HUES48 (cell line): ENCODE data around the gene SHC3.
A peak's percentile ranks its signal among the peaks of the same experiment; 100 is the strongest.

Source experiments
- H3K27ac ChIP-seq: one replicate; pipeline ENCODE4 v1.7.0; 2013; ENCODE audit warnings: low read depth, low read length, inconsistent platforms
- H3K27me3 ChIP-seq: 2 replicates; pipeline ENCODE4 v1.6.1; 2013; ENCODE audit warnings: mild to moderate bottlenecking, low read length; ENCODE audit not compliant: control insufficient read depth, insufficient read depth
- H3K36me3 ChIP-seq: 2 replicates; pipeline ENCODE4 v1.6.1; 2013; ENCODE audit warnings: low read length; ENCODE audit not compliant: control insufficient read depth, insufficient read depth
- H3K4me1 ChIP-seq: 2 replicates; pipeline ENCODE4 v1.6.1; 2013; ENCODE audit warnings: mild to moderate bottlenecking, low read length; ENCODE audit not compliant: control insufficient read depth, insufficient read depth
- H3K4me3 ChIP-seq: 2 replicates; pipeline ENCODE4 v1.5.1; 2013; ENCODE audit warnings: mild to moderate bottlenecking, low read depth, low read length
- H3K9ac ChIP-seq: 2 replicates; pipeline ENCODE4 v1.6.1; 2013; ENCODE audit warnings: mild to moderate bottlenecking, low read depth, low read length, moderate library complexity
- H3K9me3 ChIP-seq: 2 replicates; pipeline ENCODE4 v1.6.1; 2013; ENCODE audit warnings: low read length; ENCODE audit not compliant: control insufficient read depth, insufficient read depth

The SHC3 gene

GRCh38 chr9:88972401-88972800 is 206.2 kb downstream of the SHC3 start:
- no peak overlapping the region for H3K4me3 ChIP-seq
- no peaks in the 10 kb centered on the region for H3K9me3 ChIP-seq
- no peaks in the 10 kb centered on the region for H3K4me1 ChIP-seq
- H3K27ac ChIP-seq, result no peak overlapping the region
- no peak overlapping the region for H3K9ac ChIP-seq
- H3K36me3 ChIP-seq, result no peaks in the 10 kb centered on the region
- H3K27me3 ChIP-seq, result no peaks in the 10 kb centered on the region

GRCh38 chr9:88971131-88971960 is 207.3 kb downstream of the SHC3 start:
- no peak overlapping the region for H3K9ac ChIP-seq
- H3K27ac ChIP-seq, result no peak overlapping the region
- H3K27me3 ChIP-seq, result no peaks in the 10 kb centered on the region
- H3K4me3 ChIP-seq, result no peak overlapping the region
- H3K4me1 ChIP-seq, result no peaks in the 10 kb centered on the region
- no peaks in the 10 kb centered on the region for H3K9me3 ChIP-seq
- no peaks in the 10 kb centered on the region for H3K36me3 ChIP-seq

GRCh38 chr9:88969646-88970373 is 208.8 kb downstream of the SHC3 start:
- no peaks in the 10 kb centered on the region for H3K36me3 ChIP-seq

GRCh38 chr9:88968799-88969198 is 209.8 kb downstream of the SHC3 start:
- Histone ChIP-seq H3K36me3 (no peaks in the 10 kb centered on the region), H3K9ac (no peak overlapping the region), H3K4me3 (no peak overlapping the region), H3K4me1 (no peaks in the 10 kb centered on the region), H3K27me3 (no peaks in the 10 kb centered on the region), H3K27ac (no peak overlapping the region), H3K9me3 (no peaks in the 10 kb centered on the region)

More at GRCh38 chr9:88969646-88970373, 208.8 kb downstream of the SHC3 start:
- Histone ChIP-seq H3K9me3 (no peaks in the 10 kb centered on the region), H3K4me1 (no peaks in the 10 kb centered on the region), H3K27me3 (no peaks in the 10 kb centered on the region), H3K9ac (no peak overlapping the region), H3K4me3 (no peak overlapping the region), H3K27ac (no peak overlapping the region)

- Histone ChIP-seq H3K9me3 (no peaks in the 10 kb centered on the region), H3K9ac (no peak overlapping the region), H3K4me3 (no peak overlapping the region), H3K27me3 (no peaks in the 10 kb centered on the region), H3K36me3 (no peaks in the 10 kb centered on the region), H3K4me1 (no peaks in the 10 kb centered on the region), H3K27ac (no peak overlapping the region)
Observed at GRCh38 chr9:88966894-88967676, 211.5 kb downstream of the SHC3 start.

- Histone ChIP-seq H3K27ac (no peak overlapping the region), H3K4me3 (no peak overlapping the region), H3K27me3 (no peaks in the 10 kb centered on the region), H3K9me3 (no peaks in the 10 kb centered on the region), H3K36me3 (no peaks in the 10 kb centered on the region), H3K4me1 (no peaks in the 10 kb centered on the region), H3K9ac (no peak overlapping the region)
Observed at GRCh38 chr9:88965473-88965872, 213.1 kb downstream of the SHC3 start.

- Histone ChIP-seq H3K27ac (no peak overlapping the region), H3K4me1 (no peaks in the 10 kb centered on the region), H3K4me3 (no peak overlapping the region), H3K9me3 (peaks cover 3% of the 10 kb centered on the region; the same call in 1 of the 2 replicates), H3K9ac (no peak overlapping the region), H3K36me3 (no peaks in the 10 kb centered on the region), H3K27me3 (no peaks in the 10 kb centered on the region)
Observed at GRCh38 chr9:88960632-88961031, 218.0 kb downstream of the SHC3 start.

GRCh38 chr9:88959727-88960469 is 218.7 kb downstream of the SHC3 start:
- H3K27ac ChIP-seq, result no peak overlapping the region
- H3K9me3 ChIP-seq, result peaks cover 3% of the 10 kb centered on the region; the same call in 1 of the 2 replicates
- H3K36me3 ChIP-seq, result no peaks in the 10 kb centered on the region
- no peaks in the 10 kb centered on the region for H3K27me3 ChIP-seq
- no peaks in the 10 kb centered on the region for H3K4me1 ChIP-seq
- no peak overlapping the region for H3K4me3 ChIP-seq
- no peak overlapping the region for H3K9ac ChIP-seq

GRCh38 chr9:88957526-88957925 is 221.1 kb downstream of the SHC3 start:
- Histone ChIP-seq H3K27ac (peak overlapping the region; percentile 71), H3K36me3 (no peaks in the 10 kb centered on the region), H3K9ac (no peak overlapping the region), H3K4me1 (no peaks in the 10 kb centered on the region), H3K27me3 (no peaks in the 10 kb centered on the region), H3K9me3 (peaks cover 3% of the 10 kb centered on the region; the same call in 1 of the 2 replicates), H3K4me3 (no peak overlapping the region)
